ENCODE results near the gene EPHA2.
A peak's percentile ranks its signal among the peaks of the same experiment; 100 is the strongest.
"Not testable (repeated sequence)": the region's sequence is repeated elsewhere in the genome, so short reads cannot be mapped to it uniquely, and the experiment has no call there.

EPHA2 gene

GRCh38 chr1:16155537-16156410 lies at the start of gene EPHA2:
Gene EPHA2, minus strand, starts transcription at chr1:16156069. Its CDS starts 137 bp downstream, at chr1:16155932.
- peak; percentile 59 to 78 for DNase-seq

DNA sequence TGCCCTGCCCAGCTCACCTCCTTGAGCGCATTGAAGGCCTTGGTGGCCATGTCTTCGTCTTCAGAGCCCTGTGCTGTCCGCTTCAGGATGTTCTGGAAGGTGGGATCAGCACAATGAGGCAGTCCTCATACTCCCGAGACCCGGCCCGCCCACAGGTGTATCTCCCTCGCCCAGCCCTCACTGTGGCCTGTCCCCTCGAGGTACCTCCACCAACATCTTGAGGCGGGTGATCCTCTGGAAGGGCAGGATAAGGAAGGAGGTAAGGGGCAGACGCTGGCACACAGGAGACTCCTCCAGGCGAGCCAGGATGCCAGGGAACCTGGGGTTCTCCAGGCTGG lies 49.4 kb upstream of the EPHA2 start:
- DNase-seq: no peak

DNA sequence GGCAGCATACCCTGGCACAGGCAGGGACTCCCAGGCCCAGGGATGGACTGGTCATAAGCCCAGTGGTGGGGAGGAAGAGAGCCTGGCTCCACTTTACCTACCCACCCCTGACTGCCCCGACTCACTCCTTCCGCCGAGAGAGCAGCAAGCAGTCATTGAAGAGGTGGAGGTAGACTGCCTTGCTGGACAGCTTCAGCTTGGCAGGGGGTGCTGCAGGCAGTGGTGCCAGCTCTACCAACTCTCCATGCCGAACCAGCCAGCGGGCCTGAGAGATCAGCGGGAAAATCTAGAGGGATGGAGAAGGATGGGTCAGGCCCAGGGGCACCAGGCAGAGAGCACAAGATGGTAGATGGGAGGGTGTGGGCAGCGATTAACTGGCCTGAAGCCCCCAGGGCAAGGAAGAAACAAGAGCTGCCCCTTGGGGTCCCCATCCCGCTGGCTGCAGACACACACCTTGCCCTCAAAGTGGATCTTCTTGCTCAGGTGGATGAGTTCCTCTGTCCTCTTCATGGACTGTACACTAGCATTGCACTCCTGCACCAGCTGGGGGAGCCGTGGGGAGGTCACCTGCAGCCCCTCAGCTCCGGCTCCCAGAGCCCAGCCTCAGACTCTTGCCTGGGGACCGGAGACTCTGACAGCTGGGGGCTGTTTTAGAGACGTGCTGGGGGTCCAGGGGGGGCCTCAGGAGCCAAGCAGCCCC lies 48.9 kb upstream of the EPHA2 start:
- no peak for DNase-seq

GRCh38 chr1:16204216-16204615 lies 48.3 kb upstream of the EPHA2 start:
- no peak for DNase-seq

GRCh38 chr1:16203550-16203949 lies 47.7 kb upstream of the EPHA2 start:
- no peak for DNase-seq

- DNase-seq: no peak
Observed at GRCh38 chr1:16202281-16203210, 46.7 kb upstream of the EPHA2 start.

- no peak for DNase-seq
Observed at GRCh38 chr1:16199700-16200099, 43.8 kb upstream of the EPHA2 start.

- DNase-seq: no peak
Observed at GRCh38 chr1:16199157-16199501, 43.3 kb upstream of the EPHA2 start.

- no peak for DNase-seq
Observed at GRCh38 chr1:16198444-16199156, 42.7 kb upstream of the EPHA2 start.

GRCh38 chr1:16196874-16197273 lies 41.0 kb upstream of the EPHA2 start:
- DNase-seq: no peak

- DNase-seq: not testable (repeated sequence)
Observed at GRCh38 chr1:16196139-16196538, 40.3 kb upstream of the EPHA2 start.

GRCh38 chr1:16195518-16195905 lies 39.6 kb upstream of the EPHA2 start:
- no peak for DNase-seq

DNA sequence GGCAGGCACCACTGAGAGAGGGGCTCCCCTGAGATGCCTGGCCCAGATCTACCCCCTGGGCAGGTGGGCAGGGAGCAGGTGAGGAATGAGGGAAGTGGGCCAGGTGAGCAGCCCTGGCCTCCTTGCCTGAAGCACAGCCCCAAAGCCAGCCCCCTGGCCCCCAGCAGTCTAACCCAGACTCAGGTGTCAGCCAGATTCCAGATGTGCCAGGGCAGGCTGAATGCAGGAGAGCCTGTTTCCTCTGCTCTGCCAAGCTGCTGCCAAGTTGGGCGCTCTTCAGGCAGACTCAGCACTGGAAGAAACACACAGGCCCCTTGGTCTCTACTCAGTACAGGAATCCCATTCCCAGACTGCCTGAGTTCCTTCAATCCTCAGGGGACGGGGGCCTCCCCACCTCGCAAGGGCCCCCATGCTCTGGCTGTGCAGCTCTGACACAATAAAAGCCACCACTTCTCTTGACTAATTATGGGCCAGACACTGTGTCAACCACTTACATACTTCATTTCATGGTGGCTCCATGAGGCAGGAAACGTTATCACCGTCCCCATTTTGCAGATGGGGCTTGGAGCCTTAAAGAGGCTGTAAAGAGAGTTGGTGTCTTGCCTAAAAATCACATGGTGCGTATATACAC lies 36.2 kb upstream of the EPHA2 start:
- DNase-seq: no peak

GRCh38 chr1:16191309-16191708 lies 35.4 kb upstream of the EPHA2 start:
- no peak for DNase-seq

DNA sequence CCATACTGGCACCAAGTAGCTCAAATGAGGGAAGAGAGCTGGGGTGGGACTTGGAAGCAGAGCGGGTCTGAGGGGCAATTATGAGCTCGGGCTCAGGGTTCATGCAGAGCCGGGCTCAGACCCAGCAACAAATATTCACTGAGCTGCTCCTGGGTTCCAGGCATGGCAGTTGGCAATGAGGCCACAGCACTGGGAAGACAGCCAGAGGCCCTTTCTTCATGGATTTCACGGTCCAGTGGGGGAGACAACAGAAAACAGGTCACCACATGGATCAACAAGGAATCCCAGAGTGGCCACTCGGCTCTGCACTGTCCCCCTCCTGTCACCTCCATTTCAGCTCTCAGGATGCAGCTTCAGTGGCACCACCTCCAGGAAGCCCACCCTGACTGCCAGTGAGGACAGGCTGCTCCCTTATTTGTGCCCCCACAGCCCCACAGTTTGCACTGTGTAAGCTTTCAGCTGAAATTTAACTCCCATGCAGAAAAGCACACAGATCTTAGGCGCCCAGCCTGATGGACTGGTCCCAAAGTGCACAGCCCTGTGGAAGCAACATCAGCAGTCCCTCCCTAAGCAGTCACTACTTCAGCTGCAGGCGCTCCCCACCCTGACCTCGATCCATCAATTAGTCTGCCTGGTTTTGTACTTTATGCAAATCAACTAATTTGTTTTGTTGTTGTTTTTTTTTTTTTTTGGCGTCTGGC lies 34.2 kb upstream of the EPHA2 start:
- DNase-seq: no peak

GRCh38 chr1:16189003-16189402 lies 33.1 kb upstream of the EPHA2 start:
- DNase-seq: peak in 1 of 2 experiments; percentile 41

DNA sequence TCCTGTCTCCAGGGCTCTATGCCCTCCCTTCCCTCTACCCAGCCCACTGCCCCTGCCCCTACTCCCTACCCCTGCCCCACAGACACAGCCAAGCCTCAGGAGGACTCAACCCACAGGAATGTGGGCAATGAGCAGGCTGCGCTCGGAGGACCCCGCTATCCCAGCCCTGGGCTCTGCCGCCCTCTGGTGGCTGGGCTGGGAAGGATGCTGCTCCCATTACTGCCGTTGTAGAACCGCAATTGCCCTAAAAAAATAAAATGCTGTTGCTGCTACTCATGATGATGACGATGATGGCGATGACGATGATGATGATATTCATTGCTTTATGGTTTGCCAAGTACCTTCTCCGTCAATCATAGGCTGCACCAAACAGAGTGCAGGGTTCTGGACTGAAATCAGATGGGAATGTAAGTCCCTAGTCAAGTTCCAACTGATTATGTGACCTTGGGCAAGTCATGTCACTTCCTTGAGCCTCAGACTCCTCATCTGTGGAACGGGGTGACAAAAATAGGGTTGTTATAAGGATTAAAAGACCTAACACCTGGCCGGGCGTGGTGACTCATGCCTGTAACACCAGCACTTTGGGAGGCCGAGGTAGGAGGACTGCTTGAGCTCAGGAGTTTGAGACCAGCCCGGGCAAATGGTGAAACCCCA lies 32.0 kb upstream of the EPHA2 start:
- DNase-seq: peak in 1 of 2 experiments; percentile 77

- no peak for DNase-seq
Observed at GRCh38 chr1:16186655-16187235, 30.9 kb upstream of the EPHA2 start.

DNA sequence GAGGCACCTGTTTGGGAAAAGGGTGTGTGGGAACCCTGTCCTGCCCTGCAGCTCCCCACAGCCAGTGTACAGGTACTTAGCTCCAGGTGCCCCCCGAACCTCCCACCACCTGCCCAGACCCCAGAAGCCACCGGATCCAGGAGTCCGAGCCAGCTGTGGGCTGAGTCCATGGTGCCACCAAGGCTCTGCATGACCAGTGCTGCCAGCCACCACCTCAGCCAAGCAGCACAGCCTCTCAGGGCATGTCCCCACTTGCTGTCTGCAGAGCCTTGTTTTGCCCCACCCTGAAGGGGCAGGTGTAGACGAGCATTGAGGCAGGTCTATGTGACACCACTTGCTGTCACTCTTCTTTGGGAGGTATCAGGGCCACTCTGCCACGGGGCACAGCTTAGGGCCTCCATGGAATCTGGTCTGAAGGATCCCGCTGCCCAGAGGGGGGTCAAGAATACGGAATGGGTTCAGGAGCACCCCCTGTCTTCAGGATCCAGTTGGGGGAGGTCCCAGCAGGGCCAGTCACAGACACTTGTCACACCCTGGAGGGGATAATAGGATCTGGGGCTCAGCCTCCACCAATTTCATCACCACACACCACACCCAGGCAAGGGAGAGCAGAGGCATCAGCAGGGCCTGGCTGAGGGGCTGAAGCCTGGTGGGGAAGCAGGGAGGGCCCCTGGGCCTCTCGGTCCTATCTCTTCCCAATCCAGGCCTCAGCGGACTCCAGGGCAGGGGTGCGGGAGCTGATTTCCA lies 28.9 kb upstream of the EPHA2 start:
- no peak for DNase-seq

Measured in SW 1271 (cell line).